ENCODE results near the gene PHF10.

Gene PHF10

GRCh38 chr6:169729961-169730360 lies 5.7 kb upstream of the PHF10 start:
- no peak for TF ChIP-seq CTCF (IDR thresholded peaks at IDR 0.05; ENCODE audit: low read length)
- no peak for TF ChIP-seq EZH2 (optimal IDR thresholded peaks at IDR 0.05; ENCODE audit: low read depth, low read length)
- H3K36me3 ChIP-seq (replicated peaks; ENCODE audit: insufficient read depth, low read length): no peaks in the 10 kb centered on the region

DNA sequence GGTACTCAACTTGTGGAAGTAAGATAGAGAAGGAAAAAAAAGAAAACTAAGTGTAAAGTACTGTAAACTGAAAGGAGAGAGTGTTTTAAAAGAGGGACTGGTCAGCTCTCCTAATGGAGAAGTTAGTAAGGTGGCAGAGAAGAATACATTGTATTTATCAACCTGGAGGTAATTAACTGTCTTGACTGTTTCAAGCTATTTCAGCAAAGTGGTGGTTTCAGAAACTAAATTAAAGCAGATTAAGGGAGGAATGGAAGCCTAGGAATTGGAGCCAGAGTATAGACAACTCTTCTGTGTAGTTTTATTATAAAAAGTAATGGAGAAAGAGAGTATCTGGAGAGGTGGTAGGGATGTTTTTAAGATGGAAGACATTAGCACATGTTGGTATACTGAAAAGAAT lies 2.7 kb upstream of the PHF10 start:
- Histone ChIP-seq H2AFZ (ENCODE audit: low read length) (no peak overlapping the region), H3K4me1 (ENCODE audit: low read length) (no peaks in the 10 kb centered on the region), H3K4me3 (ENCODE audit: low read length) (no peak overlapping the region), H3K79me2 (ENCODE audit: low read length) (peaks cover 13% of the 10 kb centered on the region), H3K27me3 (replicated peaks; ENCODE audit: insufficient read depth, low read length) (no peaks in the 10 kb centered on the region), H3K27ac (ENCODE audit: low read length) (no peak overlapping the region), H3K9me2 (replicated peaks; ENCODE audit: insufficient read depth, low read length) (no peaks in the 10 kb centered on the region), H3K9me3 (replicated peaks; ENCODE audit: insufficient read depth, low read length) (no peaks in the 10 kb centered on the region), H3F3A (ENCODE audit: insufficient read depth, low read length) (0 out of 2 replicates have a peak, but pooled peaks cover 6% of the 10 kb centered on the region), H3K36me3 (replicated peaks; ENCODE audit: insufficient read depth, low read length) (no peaks in the 10 kb centered on the region), H3K4me2 (ENCODE audit: low read depth, low read length) (no peak overlapping the region), H3K9ac (ENCODE audit: low read length) (no peak overlapping the region), H4K20me1 (ENCODE audit: insufficient read depth, low read length) (no peaks in the 10 kb centered on the region)
- TF ChIP-seq EZH2 (optimal IDR thresholded peaks at IDR 0.05; ENCODE audit: low read depth, low read length): no peak
- no peak for TF ChIP-seq CTCF (IDR thresholded peaks at IDR 0.05; ENCODE audit: low read length)
- TF ChIP-seq EZH2phosphoT487 (IDR thresholded peaks at IDR 0.05; ENCODE audit: low read length): no peak
- no peak for DNase-seq

More at GRCh38 chr6:169729961-169730360, 5.7 kb upstream of the PHF10 start:
- no peak overlapping the region for H3K4me3 ChIP-seq (ENCODE audit: low read length)
- H3K9me2 ChIP-seq (replicated peaks; ENCODE audit: insufficient read depth, low read length): no peaks in the 10 kb centered on the region
- no peak overlapping the region for H3K4me2 ChIP-seq (ENCODE audit: low read depth, low read length)
- no peak overlapping the region for H2AFZ ChIP-seq (ENCODE audit: low read length)
- no peaks in the 10 kb centered on the region for H3K27me3 ChIP-seq (replicated peaks; ENCODE audit: insufficient read depth, low read length)
- H3F3A ChIP-seq (ENCODE audit: insufficient read depth, low read length): no peaks in the 10 kb centered on the region
- no peak overlapping the region for H3K9ac ChIP-seq (ENCODE audit: low read length)
- DNase-seq: no peak
- H4K20me1 ChIP-seq (ENCODE audit: insufficient read depth, low read length): no peaks in the 10 kb centered on the region
- no peak overlapping the region for H3K27ac ChIP-seq (ENCODE audit: low read length)
- H3K9me3 ChIP-seq (replicated peaks; ENCODE audit: insufficient read depth, low read length): no peaks in the 10 kb centered on the region
- H3K4me1 ChIP-seq (ENCODE audit: low read length): no peaks in the 10 kb centered on the region
- H3K79me2 ChIP-seq (ENCODE audit: low read length): no peaks in the 10 kb centered on the region

GRCh38 chr6:169726049-169726400 lies 1.7 kb upstream of the PHF10 start:
- H3K36me3 ChIP-seq (replicated peaks; ENCODE audit: insufficient read depth, low read length): no peaks in the 10 kb centered on the region
- no peak overlapping the region for H3K4me2 ChIP-seq (ENCODE audit: low read depth, low read length)
- H3K4me3 ChIP-seq (ENCODE audit: low read length): no peak overlapping the region
- no peak overlapping the region for H3K27ac ChIP-seq (ENCODE audit: low read length)
- no peaks in the 10 kb centered on the region for H4K20me1 ChIP-seq (ENCODE audit: insufficient read depth, low read length)
- 0 out of 2 replicates have a peak, but pooled peaks cover 6% of the 10 kb centered on the region for H3F3A ChIP-seq (ENCODE audit: insufficient read depth, low read length)
- no peak overlapping the region for H3K9ac ChIP-seq (ENCODE audit: low read length)
- TF ChIP-seq EZH2phosphoT487 (IDR thresholded peaks at IDR 0.05; ENCODE audit: low read length) (no peak), CTCF (IDR thresholded peaks at IDR 0.05; ENCODE audit: low read length) (no peak), EZH2 (optimal IDR thresholded peaks at IDR 0.05; ENCODE audit: low read depth, low read length) (no peak)
- no peak overlapping the region for H2AFZ ChIP-seq (ENCODE audit: low read length)
- H3K27me3 ChIP-seq (replicated peaks; ENCODE audit: insufficient read depth, low read length): no peaks in the 10 kb centered on the region
- H3K9me3 ChIP-seq (replicated peaks; ENCODE audit: insufficient read depth, low read length): no peaks in the 10 kb centered on the region
- no peaks in the 10 kb centered on the region for H3K9me2 ChIP-seq (replicated peaks; ENCODE audit: insufficient read depth, low read length)
- no peaks in the 10 kb centered on the region for H3K4me1 ChIP-seq (ENCODE audit: low read length)
- no peak for DNase-seq
- H3K79me2 ChIP-seq (ENCODE audit: low read length): peaks cover 22% of the 10 kb centered on the region
